Keratinocyte (primary cell): Measurements from ENCODE around the gene RTL1. TPM values are rescaled to one million over a fixed set of nuclear protein-coding genes. Genes with fewer than 3 reads are reported as not detected.

ENCODE experiments used
- DNase-seq: peaks from one replicate; pipeline ENCODE4 v3.0.0-alpha.2; 2011; ENCODE audit warnings: low read depth, missing footprints, low spot score
- FAIRE-seq: peaks from 2 replicates; lab custom pipeline; 2011; peaks lifted over from hg19 to GRCh38; lab: Jason Lieb, UNC
- H2AFZ ChIP-seq: 2 replicates; pipeline ENCODE4 v1.6.0; 2012; ENCODE audit warnings: low read length, control low read depth, inconsistent platforms; ENCODE audit not compliant: control insufficient read depth
- H3K27ac ChIP-seq: 2 replicates; pipeline ENCODE4 v1.5.1; 2011; ENCODE audit warnings: low read length; ENCODE audit not compliant: control insufficient read depth, insufficient read depth
- H3K27me3 ChIP-seq: 3 replicates; pipeline ENCODE4 v1.6.0; 2011; ENCODE audit warnings: low read length; ENCODE audit not compliant: control insufficient read depth, insufficient read depth; ENCODE audit errors: extremely low read depth
- H3K36me3 ChIP-seq, 2 experiments: 2 replicates in 1 of 2; 3 replicates in 1 of 2; pipeline ENCODE4 v1.5.1; 2011; ENCODE audit warnings: low read length in 2 of 2, mild to moderate bottlenecking in 1 of 2; ENCODE audit not compliant: control insufficient read depth in 2 of 2, insufficient read depth in 2 of 2; ENCODE audit errors: extremely low read depth in 1 of 2
- H3K4me1 ChIP-seq: 3 replicates; pipeline ENCODE4 v1.5.1; 2011; ENCODE audit warnings: low read length; ENCODE audit not compliant: control insufficient read depth, insufficient read depth; ENCODE audit errors: extremely low read depth
- H3K4me2 ChIP-seq: 3 replicates; pipeline ENCODE4 v1.6.0; 2011; ENCODE audit warnings: low read depth, low read length; ENCODE audit not compliant: control insufficient read depth, insufficient read depth; ENCODE audit errors: extremely low read depth
- H3K4me3 ChIP-seq, 3 experiments: fragments of 200-600 bp in 1 of 3; sonication (generic) in 1 of 3; 2 replicates in 2 of 3; 3 replicates in 1 of 3; pipeline ENCODE4 v1.5.1; 2011 to 2016; ENCODE audit warnings: low read length in 3 of 3, mild to moderate bottlenecking in 3 of 3, control low read depth in 2 of 3, inconsistent platforms in 1 of 3, low read depth in 1 of 3, mixed read lengths in 1 of 3, mixed run types in 1 of 3, moderate library complexity in 1 of 3; ENCODE audit not compliant: control insufficient read depth in 2 of 3, insufficient read depth in 2 of 3; ENCODE audit errors: extremely low read depth in 1 of 3
- H3K79me2 ChIP-seq: 2 replicates; pipeline ENCODE4 v1.6.0; 2012; ENCODE audit warnings: low read length; ENCODE audit not compliant: control insufficient read depth, insufficient read depth
- H3K9ac ChIP-seq: 3 replicates; pipeline ENCODE4 v1.6.0; 2011; ENCODE audit warnings: low read length; ENCODE audit not compliant: control insufficient read depth, insufficient read depth; ENCODE audit errors: extremely low read depth
- H3K9me1 ChIP-seq: 3 replicates; pipeline ENCODE4 v1.6.0; 2011; ENCODE audit warnings: low read length; ENCODE audit not compliant: control insufficient read depth, insufficient read depth; ENCODE audit errors: extremely low read depth
- H3K9me3 ChIP-seq: 2 replicates; pipeline ENCODE4 v1.5.1; 2012; ENCODE audit warnings: low read depth, low read length; ENCODE audit not compliant: control insufficient read depth
- H4K20me1 ChIP-seq: 3 replicates; pipeline ENCODE4 v1.6.0; 2011; ENCODE audit warnings: low read length; ENCODE audit not compliant: control insufficient read depth, insufficient read depth; ENCODE audit errors: extremely low read depth
- CTCF ChIP-seq, 3 experiments: IDR thresholded peaks in 1 of 3; conservative IDR thresholded peaks in 1 of 3; optimal IDR thresholded peaks in 1 of 3; 2 replicates in 2 of 3; 3 replicates in 1 of 3; pipeline versions ENCODE3 to v1.5.1; 2011; ENCODE audit warnings: low read length in 3 of 3, mild to moderate bottlenecking in 3 of 3, moderate library complexity in 2 of 3, control low read depth in 1 of 3, inconsistent platforms in 1 of 3; ENCODE audit not compliant: insufficient read depth in 2 of 3; ENCODE audit errors: extremely low read depth in 1 of 3
- EZH2 ChIP-seq: IDR thresholded peaks from one replicate; pipeline ENCODE4 v1.6.1; 2012; ENCODE audit warnings: inconsistent platforms, mild to moderate bottlenecking, low read length, moderate library complexity
- dilution Hi-C: fragments of 300-500 bp; cut with MboI; formaldehyde crosslinking; loops from one replicate; pipeline ENCODE4 v1.7.0; 2020; ENCODE audit warnings: low sequenced_read_pairs; ENCODE audit not compliant: extremely low pct_ligation_motif_present
- polyA plus RNA-seq, 5 experiments: library from polyadenylated mRNA; depleted of rRNA in 3 of 5; stranded (reverse) in 3 of 5; stranded (forward) in 1 of 5; unstranded in 1 of 5; fragments of >200 nt; gene quantifications; 1 replicate in 1 of 5; 2 replicates in 3 of 5; 3 replicates in 1 of 5; pipeline versions ENCODE4 v1.2.1 to v1.2.3, GENCODE V29; 2011 to 2012; ENCODE audit warnings: missing spikeins in 2 of 5, low read depth in 1 of 5, low replicate concordance in 1 of 5

RTL1 gene
- polyA plus RNA-seq, 1 donor (not counting 4 experiments of a cell fraction or from before 2014, with no cell fraction given) = not detected

- H3K79me2 ChIP-seq = no peaks in the 10 kb centered on the region
- dilution Hi-C loops = no loop called here
- no peaks in the 10 kb centered on the region for H3K9me1 ChIP-seq
- no peak overlapping the region for H3K27ac ChIP-seq
- no peaks in the 10 kb centered on the region for H3K27me3 ChIP-seq
- no peak overlapping the region for H3K4me2 ChIP-seq
- no peaks in the 10 kb centered on the region for H3K9me3 ChIP-seq
- H2AFZ ChIP-seq = no peak overlapping the region
- H3K4me1 ChIP-seq = no peaks in the 10 kb centered on the region
- TF ChIP-seq CTCF (optimal IDR thresholded peaks at IDR 0.05 in 1 of 3, IDR thresholded peaks at IDR 0.05 in 1 of 3, conservative IDR thresholded peaks at IDR 0.05 in 1 of 3; ENCODE audit: extremely low read depth in 1 of 3, insufficient read depth in 2 of 3, low read length in 3 of 3) (no peak), EZH2 (no peak)
- FAIRE-seq = no peak
- no peak for DNase-seq
- H3K9ac ChIP-seq = no peak overlapping the region
- H4K20me1 ChIP-seq = no peaks in the 10 kb centered on the region
- H3K36me3 ChIP-seq = no peaks in the 10 kb centered on the region
- H3K4me3 ChIP-seq = no peak overlapping the region
Observed at GRCh38 chr14:100862793-100863192, 40.7 kb downstream of the RTL1 start.

GRCh38 chr14:100862277-100862676, 41.2 kb downstream of the RTL1 start:
- Histone ChIP-seq H3K9ac (no peak overlapping the region), H3K4me3 (no peak overlapping the region), H3K36me3 (no peaks in the 10 kb centered on the region), H3K4me1 (no peaks in the 10 kb centered on the region), H2AFZ (no peak overlapping the region), H3K4me2 (no peak overlapping the region), H3K9me3 (no peaks in the 10 kb centered on the region), H4K20me1 (no peaks in the 10 kb centered on the region), H3K27ac (no peak overlapping the region), H3K9me1 (no peaks in the 10 kb centered on the region), H3K79me2 (no peaks in the 10 kb centered on the region), H3K27me3 (no peaks in the 10 kb centered on the region)
- dilution Hi-C loops = no loop called here
- DNase-seq (no peak), FAIRE-seq (no peak)
- no peak for TF ChIP-seq EZH2
- TF ChIP-seq CTCF (optimal IDR thresholded peaks at IDR 0.05 in 1 of 3, IDR thresholded peaks at IDR 0.05 in 1 of 3, conservative IDR thresholded peaks at IDR 0.05 in 1 of 3; ENCODE audit: extremely low read depth in 1 of 3, insufficient read depth in 2 of 3, low read length in 3 of 3) = no peak
